ENCODE measurements around the gene ATP6AP1. TPM values are rescaled to one million over a fixed set of nuclear protein-coding genes. Genes with fewer than 3 reads are reported as not detected.

The ATP6AP1 gene
- total and polyA plus RNA-seq, 10 of the 15 experiments (the other 5 are each of a cell fraction or from before 2014, with no cell fraction given), result 4.5 to 56.4 (median 32.0) TPM

GRCh38 chrX:154482786-154483185, 54.3 kb downstream of the ATP6AP1 start:
- Histone ChIP-seq H3K4me1 (ENCODE audit: control insufficient read depth, insufficient read depth, low read length) (peaks cover 8% of the 10 kb centered on the region; the same call in 1 of the 2 replicates), H3K9me3 (replicated peaks; ENCODE audit: control insufficient read depth, insufficient read depth, low read length) (no peaks in the 10 kb centered on the region; the same call in 2 of the 3 replicates), H3K4me3 (no peak overlapping the region), H3K79me2 (ENCODE audit: control insufficient read depth, insufficient read depth, low read length) (peaks cover 16% of the 10 kb centered on the region), H2AFZ (ENCODE audit: control insufficient read depth, low read depth, low read length) (no peak overlapping the region), H3K27me3 (replicated peaks in 1 of 2; ENCODE audit: control insufficient read depth in 2 of 2, insufficient read depth in 2 of 2, low read length in 1 of 2) (no peaks in the 10 kb centered on the region), H3K9ac (ENCODE audit: control insufficient read depth, insufficient read depth, low read length) (no peak overlapping the region), H3K4me2 (ENCODE audit: control insufficient read depth, insufficient read depth) (no peak overlapping the region), H3K27ac (ENCODE audit: control insufficient read depth, insufficient read depth) (no peak overlapping the region), H3K36me3 (ENCODE audit: control insufficient read depth in 2 of 2, insufficient read depth in 2 of 2, low read length in 1 of 2) (peaks cover 0 to 2% of the 10 kb centered on the region in 2 experiments; a peak in 2 of 4 replicates), H4K20me1 (ENCODE audit: control insufficient read depth, insufficient read depth) (no peaks in the 10 kb centered on the region)
- POLR2A ChIA-PET, result interaction anchor here (1.6 kb wide), 1 partner anchor 71 kb away, joined by 4 read pairs; no protein-coding TSS in a partner anchor
- BruUV-seq (replicated peaks), result no TSS peak
- no peak for FAIRE-seq
- ATAC-seq, result no peak
- intact Hi-C loops (cut with micrococcal nuclease; ENCODE audit: unreplicated experiment) (no loop called here), in situ Hi-C loops (cut with MboI) (no loop called here)
- RAD21 ChIA-PET (ENCODE audit: unreplicated experiment), result no interaction called here
- WGBS (ENCODE audit: insufficient coverage, insufficient replicate concordance, low lambda C conversion rate, missing lambda C conversion rate), result 48% methylated on average over 6 of the region's 7 CpGs
- TF ChIP-seq E2F4 (IDR thresholded peaks at IDR 0.05; ENCODE audit: low read depth, low read length) (no peak), ZBTB33 (IDR thresholded peaks at IDR 0.05) (no peak), RFX5 (IDR thresholded peaks at IDR 0.05; ENCODE audit: low read depth, low read length) (no peak), REST (IDR thresholded peaks at IDR 0.05; ENCODE audit: low read depth, low read length) (no peak)
- SMC1A ChIA-PET (ENCODE audit: uncharacterized antibody, unreplicated experiment), result interaction anchor here (0.6 kb wide), 1 partner anchor 26 kb away, joined by 3 read pairs; no protein-coding TSS in a partner anchor
- DNase-seq (ENCODE audit: low read depth, low spot score), result no peak
- CTCF ChIA-PET, result interaction anchor here (0.9 kb wide), 1 partner anchor 109 kb away, joined by 4 read pairs; no protein-coding TSS in a partner anchor

Measured in GM12878 (cell line).